Progenitor cell of endocrine pancreas (in vitro differentiated cells): ENCODE results near the gene PLS3. TPM values are rescaled to one million over a fixed set of nuclear protein-coding genes. Genes with fewer than 3 reads are reported as not detected.

Experiments
- DNase-seq: peaks from one replicate; pipeline ENCODE4 v3.0.0; 2021; ENCODE audit warnings: low spot score; ENCODE audit not compliant: unreplicated experiment
- H3K27ac Mint-ChIP-seq: 2 replicates; pipeline ENCODE4 v1.8.0; 2021; ENCODE audit warnings: mild to moderate bottlenecking, moderate library complexity, mixed read lengths
- H3K27me3 Mint-ChIP-seq: 2 replicates; pipeline ENCODE4 v1.8.0; 2021; ENCODE audit warnings: mixed read lengths
- H3K36me3 Mint-ChIP-seq: 2 replicates; pipeline ENCODE4 v1.8.0; 2022; ENCODE audit warnings: mixed read lengths; ENCODE audit not compliant: insufficient read depth
- H3K4me1 Mint-ChIP-seq: 2 replicates; pipeline ENCODE4 v1.8.0; 2021; ENCODE audit warnings: low read depth, mixed read lengths
- H3K4me3 Mint-ChIP-seq: 2 replicates; pipeline ENCODE4 v1.8.0; 2021; ENCODE audit warnings: low read depth, mild to moderate bottlenecking, moderate library complexity, mixed read lengths
- H3K9me3 Mint-ChIP-seq: 2 replicates; pipeline ENCODE4 v1.8.0; 2021; ENCODE audit warnings: low read depth, mixed read lengths
- CTCF ChIP-seq: fragments of 200-600 bp; sonication (generic); IDR thresholded peaks from one replicate; pipeline ENCODE4 v1.5.0; 2021; ENCODE audit warnings: antibody characterized with exemption, mild to moderate bottlenecking; ENCODE audit not compliant: unreplicated experiment
- total RNA-seq: library from RNA; stranded (reverse); gene quantifications from 2 replicates; pipeline ENCODE4 v1.2.1, GENCODE V29; 2021

Gene PLS3
- total RNA-seq, 1 donor from 2014 or later = 98.7 TPM

DNA sequence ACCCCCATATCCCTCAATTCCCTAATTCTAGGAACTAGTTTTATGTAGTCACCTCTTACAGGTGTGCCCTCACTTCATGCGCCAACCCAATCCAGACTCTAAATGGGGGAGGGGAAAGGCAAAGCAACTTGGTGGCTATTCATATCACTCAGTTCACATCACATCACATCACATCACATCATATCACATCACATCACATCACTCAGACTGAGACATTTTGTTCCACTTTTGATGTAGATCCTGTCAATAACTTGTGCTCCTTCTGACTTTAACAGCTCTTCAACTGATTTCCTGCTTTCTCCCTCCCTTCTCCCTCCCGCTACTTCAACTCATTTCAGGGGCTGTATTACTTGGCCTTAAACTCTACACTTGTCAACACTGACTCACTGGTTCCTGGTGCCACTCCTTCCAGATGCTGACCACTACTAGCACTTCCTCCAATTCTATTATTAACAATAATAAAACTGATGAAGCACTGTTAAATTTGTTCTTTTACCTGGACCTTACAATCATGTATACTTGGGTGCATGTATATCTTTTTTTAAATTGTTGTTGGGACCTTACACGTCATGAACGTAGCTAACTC is 29.1 kb upstream of the PLS3 start:
- Mint-ChIP-seq H3K27me3 (no peaks in the 10 kb centered on the region), H3K4me1 (no peaks in the 10 kb centered on the region), H3K9me3 (no peaks in the 10 kb centered on the region), H3K27ac (no peak overlapping the region), H3K4me3 (no peak overlapping the region), H3K36me3 (no peaks in the 10 kb centered on the region)
- no peak for DNase-seq
- TF ChIP-seq CTCF = no peak

DNA sequence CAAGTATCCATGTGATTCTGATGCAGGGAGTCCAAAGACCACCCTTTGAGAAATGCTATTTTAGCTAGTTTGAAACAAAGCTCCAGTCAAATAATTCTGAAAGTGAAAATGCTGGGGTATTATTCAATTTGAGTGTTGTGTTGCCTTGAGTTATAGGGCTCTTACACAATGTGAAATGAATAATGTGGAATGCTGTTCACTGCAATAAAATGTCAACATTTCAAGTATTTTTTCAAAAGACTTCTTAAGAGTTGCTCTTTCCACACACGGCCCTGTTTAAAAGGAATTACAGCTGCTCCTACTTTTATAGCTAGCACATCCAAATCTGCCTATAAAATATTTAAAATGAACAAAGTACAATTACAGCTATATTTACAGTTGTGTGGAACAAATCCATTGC is 27.5 kb upstream of the PLS3 start:
- H3K27me3 Mint-ChIP-seq = no peaks in the 10 kb centered on the region
- H3K36me3 Mint-ChIP-seq = no peaks in the 10 kb centered on the region
- H3K9me3 Mint-ChIP-seq = no peaks in the 10 kb centered on the region
- no peak overlapping the region for H3K4me3 Mint-ChIP-seq
- no peak for TF ChIP-seq CTCF
- no peak for DNase-seq
- no peaks in the 10 kb centered on the region for H3K4me1 Mint-ChIP-seq
- H3K27ac Mint-ChIP-seq = no peak overlapping the region

- H3K4me1 Mint-ChIP-seq = no peaks in the 10 kb centered on the region
- no peak overlapping the region for H3K4me3 Mint-ChIP-seq
- H3K9me3 Mint-ChIP-seq = no peaks in the 10 kb centered on the region
- no peak overlapping the region for H3K27ac Mint-ChIP-seq
- no peaks in the 10 kb centered on the region for H3K36me3 Mint-ChIP-seq
- H3K27me3 Mint-ChIP-seq = no peaks in the 10 kb centered on the region
- TF ChIP-seq CTCF = no peak
- no peak for DNase-seq
Measured at GRCh38 chrX:115534383-115534782, 26.6 kb upstream of the PLS3 start.

DNA sequence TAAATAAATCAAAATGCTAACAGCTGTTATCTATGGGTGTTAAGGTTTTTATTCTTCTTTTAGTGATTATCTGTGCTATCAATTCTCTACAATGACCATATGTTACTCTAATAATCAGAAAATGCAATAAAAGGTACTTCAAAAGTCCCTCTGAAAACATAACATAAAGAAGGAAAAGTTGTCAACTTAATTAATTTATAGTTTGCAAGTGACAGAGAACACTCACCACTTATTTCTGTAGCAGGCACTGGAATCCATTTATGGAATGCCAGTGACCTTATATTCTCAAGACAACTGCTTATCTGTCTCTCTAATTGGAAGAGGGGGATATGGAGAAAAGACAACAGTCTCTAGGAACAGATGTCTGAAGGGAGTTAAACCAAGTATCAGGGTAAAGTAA is 25.6 kb upstream of the PLS3 start:
- Mint-ChIP-seq H3K27ac (no peak overlapping the region), H3K27me3 (no peaks in the 10 kb centered on the region), H3K9me3 (no peaks in the 10 kb centered on the region), H3K4me3 (no peak overlapping the region), H3K4me1 (no peaks in the 10 kb centered on the region), H3K36me3 (no peaks in the 10 kb centered on the region)
- DNase-seq = no peak
- TF ChIP-seq CTCF = no peak

- no peaks in the 10 kb centered on the region for H3K36me3 Mint-ChIP-seq
- H3K4me3 Mint-ChIP-seq = no peak overlapping the region
- no peaks in the 10 kb centered on the region for H3K27me3 Mint-ChIP-seq
- no peaks in the 10 kb centered on the region for H3K9me3 Mint-ChIP-seq
- no peak for TF ChIP-seq CTCF
- no peak overlapping the region for H3K27ac Mint-ChIP-seq
- no peaks in the 10 kb centered on the region for H3K4me1 Mint-ChIP-seq
- no peak for DNase-seq
Measured at GRCh38 chrX:115535844-115536243, 25.1 kb upstream of the PLS3 start.
